Cardiac muscle cell (in vitro differentiated cells and primary cell): Measurements from ENCODE around the gene GRK2. TPM values are rescaled to one million over a fixed set of nuclear protein-coding genes. Genes with fewer than 3 reads are reported as not detected.

Experiments
- DNase-seq, 2 donors: peaks; one replicate each; pipeline versions ENCODE4 v3.0.0 to v3.0.0-alpha.2; 2010 to 2017; ENCODE audit warnings: low read depth in 1 of 2, low spot score in 1 of 2
- H3K27ac ChIP-seq: fragments of 200-600 bp; sonication (generic); 2 replicates; pipeline ENCODE4 v1.5.1; 2016
- H3K27me3 ChIP-seq: fragments of 200-600 bp; sonication (generic); 2 replicates; pipeline ENCODE4 v1.6.0; 2016; ENCODE audit warnings: control low read depth
- H3K36me3 ChIP-seq: fragments of 200-600 bp; sonication (generic); 2 replicates; pipeline ENCODE4 v1.5.1; 2016; ENCODE audit warnings: control low read depth
- H3K4me1 ChIP-seq: fragments of 200-600 bp; sonication (generic); 2 replicates; pipeline ENCODE4 v1.8.1; 2017; ENCODE audit warnings: low read depth, mild to moderate bottlenecking, mixed run types
- H3K4me3 ChIP-seq: fragments of 200-600 bp; sonication (generic); 2 replicates; pipeline ENCODE4 v1.5.1; 2016; ENCODE audit warnings: mild to moderate bottlenecking
- H3K9me3 ChIP-seq: fragments of 200-600 bp; sonication (generic); 2 replicates; pipeline ENCODE4 v1.5.1; 2017; ENCODE audit warnings: low read depth, mild to moderate bottlenecking, control low read depth
- polyA plus RNA-seq: library from polyadenylated mRNA; unstranded; fragments of >200 nt; fragmentation: Nextera tagmentation; extraction: Ambion mirVana; gene quantifications from 2 replicates; pipeline ENCODE4 v1.2.1, GENCODE V29; 2016
- total RNA-seq: library from RNA; depleted of rRNA; stranded (reverse); fragments of >200 nt; gene quantifications from 2 replicates; pipeline ENCODE4 v1.2.3, GENCODE V29; 2016
- TF ChIP-seq, protein P1 (sequence below): IDR thresholded peaks from 2 replicates; pipeline ENCODE4 v1.5.1; 2012; ENCODE audit warnings: low read depth, mild to moderate bottlenecking, low read length

The GRK2 gene
- total and polyA plus RNA-seq, 2 experiments from 2014 or later = 62.9 to 72.1 TPM

DNA sequence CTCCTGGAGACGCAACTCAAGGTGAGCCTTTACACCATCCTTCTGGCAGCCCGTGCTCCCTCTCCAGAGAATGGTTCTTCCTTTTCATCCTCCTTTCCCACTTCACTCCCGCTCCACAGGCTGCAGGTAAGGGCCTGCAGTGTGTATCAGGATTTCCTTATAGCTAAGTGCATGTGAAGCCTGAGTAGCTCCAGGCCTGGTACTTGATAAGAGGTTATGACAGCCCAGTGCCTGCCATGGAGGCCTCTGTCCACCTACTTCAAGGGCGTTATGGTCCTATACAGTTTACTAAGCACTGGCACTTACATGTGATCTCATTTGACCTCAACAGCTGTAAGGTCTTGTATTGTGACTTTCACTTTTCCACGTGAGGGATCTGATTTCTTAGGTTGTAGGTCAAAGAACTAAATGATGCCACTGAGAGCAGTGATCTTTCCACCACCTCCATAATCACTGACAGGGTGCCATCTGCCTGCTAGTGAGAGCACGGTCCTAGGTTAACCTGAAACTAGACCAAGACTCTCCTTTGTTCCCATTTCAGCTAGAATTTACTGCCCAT, 55.1 kb downstream of the GRK2 start:
- Histone ChIP-seq H3K4me1 (peaks cover 13% of the 10 kb centered on the region), H3K27ac (no peak overlapping the region), H3K4me3 (no peak overlapping the region), H3K36me3 (no peaks in the 10 kb centered on the region), H3K9me3 (no peaks in the 10 kb centered on the region), H3K27me3 (peaks cover 11% of the 10 kb centered on the region)
- peak in 1 of 2 donors; percentile 59 for DNase-seq
- TF ChIP-seq, protein P1, sequence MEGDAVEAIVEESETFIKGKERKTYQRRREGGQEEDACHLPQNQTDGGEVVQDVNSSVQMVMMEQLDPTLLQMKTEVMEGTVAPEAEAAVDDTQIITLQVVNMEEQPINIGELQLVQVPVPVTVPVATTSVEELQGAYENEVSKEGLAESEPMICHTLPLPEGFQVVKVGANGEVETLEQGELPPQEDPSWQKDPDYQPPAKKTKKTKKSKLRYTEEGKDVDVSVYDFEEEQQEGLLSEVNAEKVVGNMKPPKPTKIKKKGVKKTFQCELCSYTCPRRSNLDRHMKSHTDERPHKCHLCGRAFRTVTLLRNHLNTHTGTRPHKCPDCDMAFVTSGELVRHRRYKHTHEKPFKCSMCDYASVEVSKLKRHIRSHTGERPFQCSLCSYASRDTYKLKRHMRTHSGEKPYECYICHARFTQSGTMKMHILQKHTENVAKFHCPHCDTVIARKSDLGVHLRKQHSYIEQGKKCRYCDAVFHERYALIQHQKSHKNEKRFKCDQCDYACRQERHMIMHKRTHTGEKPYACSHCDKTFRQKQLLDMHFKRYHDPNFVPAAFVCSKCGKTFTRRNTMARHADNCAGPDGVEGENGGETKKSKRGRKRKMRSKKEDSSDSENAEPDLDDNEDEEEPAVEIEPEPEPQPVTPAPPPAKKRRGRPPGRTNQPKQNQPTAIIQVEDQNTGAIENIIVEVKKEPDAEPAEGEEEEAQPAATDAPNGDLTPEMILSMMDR = no peak

DNA sequence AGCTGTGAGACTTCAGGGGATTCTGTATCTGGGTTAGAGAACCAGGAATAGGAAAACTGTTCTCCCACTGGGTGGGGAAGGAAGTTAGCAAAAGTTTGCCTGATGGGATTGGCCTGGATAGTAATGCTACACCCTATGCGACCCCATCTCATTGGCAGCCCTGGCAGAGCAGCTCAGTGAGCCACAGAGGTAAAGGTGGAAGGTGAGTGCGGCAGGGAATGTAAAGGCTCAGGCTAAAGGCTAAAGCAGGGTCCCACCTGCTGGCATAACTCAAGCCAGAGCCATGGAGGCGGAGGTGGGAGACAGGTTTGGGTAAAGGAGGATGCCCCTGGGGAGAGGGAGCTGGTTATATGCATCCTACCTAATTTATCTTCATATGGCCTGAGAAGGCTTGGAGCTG, 55.8 kb downstream of the GRK2 start:
- Histone ChIP-seq H3K4me1 (peaks cover 13% of the 10 kb centered on the region), H3K27ac (no peak overlapping the region), H3K9me3 (no peaks in the 10 kb centered on the region), H3K36me3 (no peaks in the 10 kb centered on the region), H3K27me3 (peaks cover 11% of the 10 kb centered on the region), H3K4me3 (no peak overlapping the region)
- DNase-seq = no peak
- TF ChIP-seq, protein P1 = no peak

DNA sequence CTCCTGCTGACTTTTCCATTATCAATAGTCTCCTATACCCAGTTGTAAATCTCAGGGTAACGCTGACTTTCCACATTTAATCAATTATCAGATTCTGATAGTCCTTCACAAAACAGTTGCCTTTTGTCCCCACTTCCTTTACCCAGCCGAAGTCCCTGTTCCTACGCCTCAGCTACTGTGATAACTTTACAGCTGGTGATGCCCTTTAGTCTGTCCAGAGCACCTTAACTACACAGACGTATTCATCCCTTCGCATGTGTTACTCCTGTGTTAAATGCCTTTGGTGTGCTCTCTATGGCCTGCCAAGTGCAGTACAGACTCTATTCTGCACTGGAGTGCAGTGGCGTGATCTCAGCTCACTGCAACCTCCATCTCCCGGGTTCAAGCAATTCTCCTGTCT, 57.3 kb downstream of the GRK2 start:
- TF ChIP-seq, protein P1 = no peak
- Histone ChIP-seq H3K27ac (no peak overlapping the region), H3K4me3 (no peak overlapping the region), H3K36me3 (no peaks in the 10 kb centered on the region), H3K9me3 (no peaks in the 10 kb centered on the region), H3K4me1 (peaks cover 10% of the 10 kb centered on the region), H3K27me3 (peaks cover 9% of the 10 kb centered on the region)
- no peak for DNase-seq

DNA sequence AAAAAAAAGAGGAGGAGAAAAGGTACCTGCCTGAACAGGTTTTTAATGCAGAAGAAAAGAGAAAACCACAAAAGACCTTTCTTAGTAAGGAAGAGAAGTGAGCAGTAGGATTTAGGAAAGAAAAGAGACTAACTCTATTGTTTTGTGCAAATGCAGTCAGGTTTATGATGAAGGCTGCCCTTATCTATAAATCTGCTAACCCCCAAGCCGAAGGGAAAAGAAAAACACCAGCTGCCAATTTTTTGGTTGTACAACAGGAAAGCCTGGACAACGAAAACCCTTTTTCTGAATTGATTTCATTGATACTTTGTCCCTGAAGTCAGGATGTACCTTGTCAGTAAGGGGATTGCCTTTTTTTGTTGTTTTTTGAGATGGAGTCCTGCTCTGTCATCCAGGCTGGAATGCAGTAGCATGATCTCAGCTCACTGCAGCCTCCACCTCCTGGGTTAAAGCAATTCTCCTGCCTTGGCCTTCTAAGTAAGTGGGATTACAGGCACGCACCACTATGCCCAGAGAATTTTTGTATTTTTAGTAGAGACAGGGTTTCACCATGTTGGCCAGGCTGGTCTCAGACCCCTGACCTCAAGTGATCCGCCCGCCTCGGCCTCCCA, 65.9 kb downstream of the GRK2 start:
- Histone ChIP-seq H3K4me3 (no peak overlapping the region), H3K4me1 (no peaks in the 10 kb centered on the region), H3K27ac (no peak overlapping the region), H3K36me3 (no peaks in the 10 kb centered on the region), H3K9me3 (no peaks in the 10 kb centered on the region), H3K27me3 (no peaks in the 10 kb centered on the region)
- no peak for DNase-seq
- TF ChIP-seq, protein P1 = no peak

Other genes with a start within 250 kb of the GRK2 start
- 0.21 and 0.53 TPM in 2 replicates for gene SYT12, start 243.3 kb upstream of the GRK2 start, total RNA-seq
- gene SYT12, start 243.3 kb upstream of the GRK2 start, polyA plus RNA-seq = 0.62 TPM in 1 of 2 replicates, not detected in the other
- gene RHOD, start 209.6 kb upstream of the GRK2 start, total RNA-seq = 48.5 and 71.7 TPM in 2 replicates
- gene RHOD, start 209.6 kb upstream of the GRK2 start, polyA plus RNA-seq = 32.8 and 44.2 TPM in 2 replicates
- 28.2 and 37.8 TPM in 2 replicates for gene KDM2A, start 147.2 kb upstream of the GRK2 start, total RNA-seq
- 17.6 and 21.0 TPM in 2 replicates for gene KDM2A, start 147.2 kb upstream of the GRK2 start, polyA plus RNA-seq
- 50.7 and 53.5 TPM in 2 replicates for gene ANKRD13D, start 22.8 kb downstream of the GRK2 start, total RNA-seq
- gene ANKRD13D, start 22.8 kb downstream of the GRK2 start, polyA plus RNA-seq = 39.4 and 47.6 TPM in 2 replicates
- gene SSH3, start 37.1 kb downstream of the GRK2 start, total RNA-seq = 18.7 and 39.9 TPM in 2 replicates
- 26.7 and 28.0 TPM in 2 replicates for gene SSH3, start 37.1 kb downstream of the GRK2 start, polyA plus RNA-seq
- 64.4 and 74.9 TPM in 2 replicates for gene POLD4, start 87.1 kb downstream of the GRK2 start, total RNA-seq
- gene POLD4, start 87.1 kb downstream of the GRK2 start, polyA plus RNA-seq = 49.8 and 51.9 TPM in 2 replicates
- 1.1 and 2.4 TPM in 2 replicates for gene CLCF1, start 107.1 kb downstream of the GRK2 start, total RNA-seq
- 0.09 and 0.16 TPM in 2 replicates for gene CLCF1, start 107.1 kb downstream of the GRK2 start, polyA plus RNA-seq
- 24.4 and 27.5 TPM in 2 replicates for gene RAD9A, start 125.5 kb downstream of the GRK2 start, total RNA-seq
- 22.2 and 25.2 TPM in 2 replicates for gene RAD9A, start 125.5 kb downstream of the GRK2 start, polyA plus RNA-seq
- 142 and 174 TPM in 2 replicates for gene PPP1CA, start 135.4 kb downstream of the GRK2 start, total RNA-seq
- gene PPP1CA, start 135.4 kb downstream of the GRK2 start, polyA plus RNA-seq = 179 and 235 TPM in 2 replicates
- 0.11 TPM in 1 of 2 replicates, not detected in the other for gene TBC1D10C, start 137.6 kb downstream of the GRK2 start, total RNA-seq
- 0.23 and 1.2 TPM in 2 replicates for gene TBC1D10C, start 137.6 kb downstream of the GRK2 start, polyA plus RNA-seq
- gene CARNS1, start 149.2 kb downstream of the GRK2 start, total RNA-seq = 1.4 and 1.6 TPM in 2 replicates
- gene CARNS1, start 149.2 kb downstream of the GRK2 start, polyA plus RNA-seq = 2.1 and 4.8 TPM in 2 replicates
- 88.0 and 97.0 TPM in 2 replicates for gene RPS6KB2, start 162.0 kb downstream of the GRK2 start, total RNA-seq
- gene RPS6KB2, start 162.0 kb downstream of the GRK2 start, polyA plus RNA-seq = 92.5 and 93.8 TPM in 2 replicates
- 4.1 and 6.1 TPM in 2 replicates for gene PTPRCAP, start 171.2 kb downstream of the GRK2 start, total RNA-seq
- 2.5 and 3.2 TPM in 2 replicates for gene PTPRCAP, start 171.2 kb downstream of the GRK2 start, polyA plus RNA-seq
- 59.9 and 74.7 TPM in 2 replicates for gene CORO1B, start 177.0 kb downstream of the GRK2 start, total RNA-seq
- gene CORO1B, start 177.0 kb downstream of the GRK2 start, polyA plus RNA-seq = 51.1 and 61.5 TPM in 2 replicates
- 0.35 TPM in 1 of 2 replicates, not detected in the other for gene GPR152, start 186.3 kb downstream of the GRK2 start, total RNA-seq
- not detected in 2 replicates for gene GPR152, start 186.3 kb downstream of the GRK2 start, polyA plus RNA-seq
- 0.32 TPM in 1 of 2 replicates, not detected in the other for gene CABP4, start 188.9 kb downstream of the GRK2 start, total RNA-seq
- 0.55 TPM in 1 of 2 replicates, not detected in the other for gene CABP4, start 188.9 kb downstream of the GRK2 start, polyA plus RNA-seq
- 166 and 326 TPM in 2 replicates for gene TMEM134, start 202.8 kb downstream of the GRK2 start, total RNA-seq
- gene TMEM134, start 202.8 kb downstream of the GRK2 start, polyA plus RNA-seq = 255 and 272 TPM in 2 replicates
- gene AIP, start 216.6 kb downstream of the GRK2 start, total RNA-seq = 64.7 and 73.7 TPM in 2 replicates
- gene AIP, start 216.6 kb downstream of the GRK2 start, polyA plus RNA-seq = 40.4 and 46.4 TPM in 2 replicates
- 58.5 and 117 TPM in 2 replicates for gene PITPNM1, start 238.9 kb downstream of the GRK2 start, total RNA-seq
- 24.8 and 26.3 TPM in 2 replicates for gene PITPNM1, start 238.9 kb downstream of the GRK2 start, polyA plus RNA-seq
- 38.5 and 78.0 TPM in 2 replicates for gene CDK2AP2, start 241.7 kb downstream of the GRK2 start, total RNA-seq
- gene CDK2AP2, start 241.7 kb downstream of the GRK2 start, polyA plus RNA-seq = 60.8 and 136 TPM in 2 replicates